ENCODE measurements around the gene SRGAP1.
"Not testable (repeated sequence)": the region's sequence is repeated elsewhere in the genome, so short reads cannot be mapped to it uniquely, and the experiment has no call there.

The SRGAP1 gene

GRCh38 chr12:64186789-64187188 is 342.3 kb downstream of the SRGAP1 start:
- no peak for DNase-seq

- DNase-seq = no peak
These were observed 342.9 kb downstream of the SRGAP1 start for GRCh38 chr12:64187370-64187769.

- no peak for DNase-seq
These were observed 343.3 kb downstream of the SRGAP1 start for GRCh38 chr12:64187794-64188193.

- no peak for DNase-seq
These were observed 345.0 kb downstream of the SRGAP1 start for GRCh38 chr12:64189530-64189929.

- no peak for DNase-seq
These were observed 345.6 kb downstream of the SRGAP1 start for GRCh38 chr12:64190140-64190539.

GRCh38 chr12:64192644-64193444 is 348.3 kb downstream of the SRGAP1 start:
- DNase-seq = no peak

GRCh38 chr12:64193931-64194330 is 349.4 kb downstream of the SRGAP1 start:
- DNase-seq = no peak

- no peak for DNase-seq
These were observed 350.0 kb downstream of the SRGAP1 start for GRCh38 chr12:64194333-64195149.

GRCh38 chr12:64195841-64196240 is 351.3 kb downstream of the SRGAP1 start:
- DNase-seq = not testable (repeated sequence)

- no peak for DNase-seq
These were observed 358.5 kb downstream of the SRGAP1 start for GRCh38 chr12:64203036-64203435.

GRCh38 chr12:64203775-64204174 is 359.3 kb downstream of the SRGAP1 start:
- no peak for DNase-seq

- no peak for DNase-seq
These were observed 361.0 kb downstream of the SRGAP1 start for GRCh38 chr12:64205542-64205941.

GRCh38 chr12:64207453-64207852 is 363.0 kb downstream of the SRGAP1 start:
- DNase-seq = no peak
